ENCODE results near the gene PFN3. TPM values are rescaled to one million over a fixed set of nuclear protein-coding genes. Genes with fewer than 3 reads are reported as not detected.
A peak's percentile ranks its signal among the peaks of the same experiment; 100 is the strongest.

The PFN3 gene
- total RNA-seq, 1 donor from 2014 or later: not detected

DNA sequence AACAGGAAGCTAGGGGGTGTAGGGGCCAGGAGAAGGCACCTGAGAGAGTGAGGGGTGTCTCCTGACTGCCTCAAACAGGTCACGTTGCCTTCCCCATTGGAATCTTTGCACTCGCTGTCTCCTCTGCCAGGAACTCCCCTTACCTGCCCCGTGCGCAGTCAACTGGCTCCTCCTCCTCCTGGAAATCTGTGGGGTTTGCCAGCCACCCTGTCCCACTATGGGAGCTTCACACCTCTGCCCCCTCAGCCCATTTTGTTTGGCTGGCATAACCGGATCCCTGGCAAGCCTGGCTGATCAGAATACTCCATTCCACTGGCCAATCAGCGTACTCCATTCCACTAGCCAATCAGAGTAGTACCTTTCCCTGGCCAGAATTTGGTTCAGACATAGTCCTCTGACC, 26.7 kb downstream of the PFN3 start:
- Mint-ChIP-seq H3K27ac (peak overlapping the region; percentile 22), H3K4me1 (peaks cover 38% of the 10 kb centered on the region)
- intact Hi-C loops (cut with micrococcal nuclease): loop anchor here (10.0 kb wide), 1 partner anchor 259 kb away; no protein-coding TSS in a partner anchor

DNA sequence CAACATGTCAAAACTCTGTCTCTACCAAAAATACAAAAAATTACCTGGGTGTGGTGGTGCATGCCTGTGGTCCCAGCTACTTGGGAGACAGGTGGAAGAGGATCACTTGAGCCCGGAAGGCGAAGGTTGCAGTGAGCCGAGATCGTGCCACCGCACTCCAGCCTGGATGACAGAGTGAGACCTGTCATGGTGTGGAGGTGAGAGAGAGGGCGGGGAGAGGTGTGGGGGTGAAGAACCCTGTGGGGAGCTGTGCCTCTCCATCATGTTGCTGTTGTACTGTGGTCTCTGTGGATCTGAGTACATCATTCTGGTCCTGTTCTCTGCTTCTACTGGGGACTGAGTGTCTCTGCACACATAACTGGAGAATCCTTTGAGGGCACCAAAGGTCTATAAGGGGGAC, 27.6 kb downstream of the PFN3 start:
- H3K9me3 Mint-ChIP-seq: no peaks in the 10 kb centered on the region
- peaks cover 36% of the 10 kb centered on the region for H3K36me3 Mint-ChIP-seq (ENCODE audit: low read depth)
- peaks cover 43% of the 10 kb centered on the region for H3K4me1 Mint-ChIP-seq
- H3K27me3 Mint-ChIP-seq: no peaks in the 10 kb centered on the region
- intact Hi-C loops (cut with micrococcal nuclease): loop anchor here (1.0 to 10.0 kb wide), 2 partner anchors 9 to 258 kb away; no protein-coding TSS in a partner anchor
- peak overlapping the region; percentile 85 for H3K27ac Mint-ChIP-seq
- no peak for DNase-seq
- peak overlapping the region; percentile 43 for H3K4me3 Mint-ChIP-seq

More for the DNA sequence above, 26.7 kb downstream of the PFN3 start:
- Mint-ChIP-seq H3K9me3 (no peaks in the 10 kb centered on the region), H3K4me3 (peak overlapping the region; percentile 38), H3K36me3 (ENCODE audit: low read depth) (peaks cover 27% of the 10 kb centered on the region), H3K27me3 (no peaks in the 10 kb centered on the region)
- no peak for DNase-seq

DNA sequence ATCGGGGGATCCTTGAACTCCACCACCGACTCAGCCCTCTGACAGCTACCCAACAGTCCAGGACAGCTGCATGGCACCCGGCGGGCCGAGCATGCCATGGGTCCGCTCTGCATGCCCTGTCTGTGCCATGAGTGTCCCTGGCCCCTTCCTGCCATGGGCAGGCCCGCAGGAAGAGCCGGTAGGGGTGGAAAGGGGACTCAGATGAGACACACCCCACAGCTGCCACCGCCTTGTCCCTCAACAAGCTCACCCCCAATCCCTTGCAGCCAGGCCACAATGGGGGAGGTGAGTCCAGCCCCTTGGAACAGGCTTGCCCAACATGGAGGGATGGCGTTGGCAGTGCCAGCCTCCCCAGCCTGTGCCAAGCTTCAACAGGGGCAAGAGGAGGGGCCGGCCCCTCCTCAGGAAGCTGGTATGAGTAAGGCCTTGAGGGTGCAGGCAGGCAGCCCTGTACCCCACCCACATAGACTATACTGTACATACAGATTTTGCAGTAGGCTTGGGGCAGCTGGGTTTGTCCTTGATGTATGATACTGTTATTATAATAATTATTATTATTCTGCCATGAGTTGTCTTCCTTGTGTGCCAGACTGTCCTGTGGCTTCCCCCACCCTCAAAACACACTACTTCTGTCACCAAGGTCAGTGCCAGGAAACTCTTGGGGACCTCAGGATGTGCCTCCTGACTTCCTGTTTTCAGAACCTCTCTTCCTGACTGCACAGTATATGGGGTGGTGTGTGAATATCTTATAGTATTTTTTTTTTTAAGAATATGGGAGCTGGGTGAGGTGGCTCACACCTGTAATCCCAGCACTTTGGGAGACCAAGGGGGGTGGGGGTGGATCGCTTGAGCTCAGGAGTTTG, 28.2 kb downstream of the PFN3 start:
- Mint-ChIP-seq H3K27ac (peak overlapping the region; percentile 85), H3K36me3 (ENCODE audit: low read depth) (peaks cover 36% of the 10 kb centered on the region), H3K4me1 (peaks cover 43% of the 10 kb centered on the region), H3K4me3 (peak overlapping the region; percentile 43), H3K27me3 (no peaks in the 10 kb centered on the region), H3K9me3 (no peaks in the 10 kb centered on the region)
- intact Hi-C loops (cut with micrococcal nuclease): loop anchor here (1.0 to 10.0 kb wide), 2 partner anchors 8 to 257 kb away; no protein-coding TSS in a partner anchor
- DNase-seq: peak; percentile 73

DNA sequence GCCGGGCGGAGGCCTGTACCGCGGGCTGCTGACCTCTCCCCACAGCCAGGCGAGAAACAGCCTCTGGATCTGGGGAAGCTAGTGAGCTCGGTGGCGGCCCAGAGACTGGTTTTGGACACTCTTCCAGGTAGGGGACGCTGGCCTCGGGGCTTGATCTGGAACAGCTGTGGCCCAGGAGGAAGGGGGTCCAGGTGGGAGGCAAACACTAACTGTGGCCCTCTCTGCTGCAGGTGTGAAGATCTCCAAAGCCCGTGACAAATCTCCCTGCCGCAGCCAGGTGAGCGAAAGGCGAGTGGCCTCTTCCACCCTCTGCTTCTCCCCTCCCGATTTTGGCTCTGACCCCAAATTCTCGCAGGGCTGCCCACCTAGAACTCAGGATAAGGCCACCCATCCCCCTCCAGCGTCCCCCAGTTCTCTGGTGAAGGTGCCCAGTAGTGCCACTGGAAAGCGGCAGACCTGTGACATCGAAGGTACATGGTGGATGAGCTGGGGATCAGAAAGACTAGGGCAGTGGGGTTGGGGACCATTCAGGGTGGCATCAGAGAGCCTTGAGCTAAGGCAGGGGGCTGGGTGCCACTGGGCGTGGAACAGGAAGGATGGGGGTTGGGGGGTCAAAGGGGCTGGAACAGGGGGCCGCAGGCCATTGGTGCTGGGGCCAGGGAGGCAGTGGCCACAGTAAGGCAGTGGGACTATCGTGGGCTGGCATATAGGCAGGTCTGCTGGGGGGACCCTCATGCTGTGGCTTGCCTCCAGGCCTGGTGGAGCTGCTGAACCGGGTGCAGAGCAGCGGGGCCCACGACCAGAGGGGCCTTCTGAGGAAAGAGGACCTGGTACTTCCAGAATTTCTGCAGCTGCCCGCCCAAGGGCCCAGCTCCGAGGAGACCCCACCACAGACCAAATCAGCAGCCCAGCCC, 29.1 kb downstream of the PFN3 start:
- Mint-ChIP-seq H3K4me1 (peaks cover 43% of the 10 kb centered on the region), H3K36me3 (ENCODE audit: low read depth) (peaks cover 41% of the 10 kb centered on the region), H3K27ac (no peak overlapping the region), H3K4me3 (peak overlapping the region; percentile 43), H3K27me3 (no peaks in the 10 kb centered on the region), H3K9me3 (no peaks in the 10 kb centered on the region)
- no peak for DNase-seq
- intact Hi-C loops (cut with micrococcal nuclease): loop anchor here (1.0 to 10.0 kb wide), 3 partner anchors 7 to 257 kb away; partner anchors contain the start of gene RGS14

DNA sequence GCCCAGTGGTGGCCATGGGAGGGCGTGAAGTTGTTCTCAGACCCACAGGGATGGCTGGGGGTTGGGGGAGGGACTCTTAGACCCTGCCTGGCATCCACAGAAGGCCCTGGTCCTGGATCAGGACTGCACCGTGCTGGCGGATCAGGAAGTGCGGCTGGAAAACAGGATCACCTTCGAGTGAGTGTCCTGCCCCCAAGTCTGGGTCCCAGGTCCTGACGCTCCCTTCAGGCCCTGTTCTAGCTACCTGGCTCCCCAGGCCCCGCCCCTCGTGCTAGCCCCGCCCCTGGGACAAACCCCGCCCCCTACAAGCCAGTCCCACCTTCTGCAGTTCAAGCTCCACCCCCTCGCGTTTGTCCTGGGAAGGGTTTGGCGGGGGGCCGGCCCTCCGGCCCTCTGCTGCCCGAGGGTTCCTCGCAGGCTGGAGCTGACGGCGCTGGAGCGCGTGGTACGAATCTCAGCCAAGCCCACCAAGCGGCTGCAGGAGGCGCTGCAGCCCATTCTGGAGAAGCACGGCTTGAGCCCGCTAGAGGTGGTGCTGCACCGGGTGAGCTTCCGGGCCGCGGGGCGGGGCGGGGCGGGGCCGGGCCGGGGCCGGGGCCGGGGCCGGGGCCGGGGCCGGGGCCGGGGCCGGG, 29.9 kb downstream of the PFN3 start:
- DNase-seq: peak; percentile 88
- no peaks in the 10 kb centered on the region for H3K27me3 Mint-ChIP-seq
- H3K27ac Mint-ChIP-seq: no peak overlapping the region
- intact Hi-C loops (cut with micrococcal nuclease): loop anchor here (2.0 to 10.0 kb wide), 2 partner anchors 14 to 256 kb away; partner anchors contain the start of gene RGS14
- H3K4me3 Mint-ChIP-seq: peak overlapping the region; percentile 76
- H3K4me1 Mint-ChIP-seq: peaks cover 46% of the 10 kb centered on the region
- H3K36me3 Mint-ChIP-seq (ENCODE audit: low read depth): peaks cover 44% of the 10 kb centered on the region
- H3K9me3 Mint-ChIP-seq: no peaks in the 10 kb centered on the region

DNA sequence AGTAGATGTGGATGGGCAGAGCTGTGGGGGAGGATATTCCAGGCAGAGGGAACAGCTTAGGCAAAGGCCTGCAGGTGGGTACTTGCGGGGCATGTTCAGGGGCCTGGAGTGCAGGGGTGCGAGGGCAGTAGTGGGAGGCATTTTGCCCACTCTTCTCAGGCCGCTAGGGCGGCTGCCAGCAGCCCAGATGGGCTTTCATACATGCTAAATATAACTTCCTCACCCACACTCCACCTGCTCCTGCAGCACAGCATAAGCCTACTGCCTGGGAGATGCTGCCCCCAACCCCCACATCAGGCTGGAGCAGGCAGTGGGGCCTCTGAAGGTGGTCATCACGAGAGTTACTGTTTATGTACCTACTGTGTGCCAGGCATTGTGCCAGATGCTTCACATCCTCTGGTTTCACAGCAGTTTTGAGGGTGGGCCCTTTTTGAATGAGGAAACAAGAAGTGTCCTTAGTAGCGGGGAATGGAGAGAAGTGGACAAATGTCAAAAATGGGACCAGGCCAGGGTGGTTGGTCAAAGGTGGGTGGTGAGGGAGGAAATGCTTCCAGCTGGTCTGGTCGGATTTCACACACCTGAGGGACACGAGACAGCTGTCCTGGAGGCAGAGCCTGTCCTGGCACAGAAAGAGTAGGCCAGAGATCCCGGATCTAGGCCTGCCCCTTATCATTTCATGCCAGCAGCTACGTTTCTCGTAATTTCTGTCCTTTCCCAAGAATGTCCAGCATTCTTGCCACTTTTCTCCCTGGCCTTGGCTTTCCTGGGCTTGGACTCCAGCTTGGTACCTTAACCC, 30.6 kb downstream of the PFN3 start:
- DNase-seq: no peak
- Mint-ChIP-seq H3K27ac (no peak overlapping the region), H3K4me1 (peaks cover 48% of the 10 kb centered on the region), H3K4me3 (no peak overlapping the region), H3K36me3 (ENCODE audit: low read depth) (peaks cover 44% of the 10 kb centered on the region), H3K9me3 (no peaks in the 10 kb centered on the region), H3K27me3 (no peaks in the 10 kb centered on the region)
- intact Hi-C loops (cut with micrococcal nuclease): loop anchor here (2.0 to 10.0 kb wide), 2 partner anchors 13 to 255 kb away; partner anchors contain the start of gene RGS14

DNA sequence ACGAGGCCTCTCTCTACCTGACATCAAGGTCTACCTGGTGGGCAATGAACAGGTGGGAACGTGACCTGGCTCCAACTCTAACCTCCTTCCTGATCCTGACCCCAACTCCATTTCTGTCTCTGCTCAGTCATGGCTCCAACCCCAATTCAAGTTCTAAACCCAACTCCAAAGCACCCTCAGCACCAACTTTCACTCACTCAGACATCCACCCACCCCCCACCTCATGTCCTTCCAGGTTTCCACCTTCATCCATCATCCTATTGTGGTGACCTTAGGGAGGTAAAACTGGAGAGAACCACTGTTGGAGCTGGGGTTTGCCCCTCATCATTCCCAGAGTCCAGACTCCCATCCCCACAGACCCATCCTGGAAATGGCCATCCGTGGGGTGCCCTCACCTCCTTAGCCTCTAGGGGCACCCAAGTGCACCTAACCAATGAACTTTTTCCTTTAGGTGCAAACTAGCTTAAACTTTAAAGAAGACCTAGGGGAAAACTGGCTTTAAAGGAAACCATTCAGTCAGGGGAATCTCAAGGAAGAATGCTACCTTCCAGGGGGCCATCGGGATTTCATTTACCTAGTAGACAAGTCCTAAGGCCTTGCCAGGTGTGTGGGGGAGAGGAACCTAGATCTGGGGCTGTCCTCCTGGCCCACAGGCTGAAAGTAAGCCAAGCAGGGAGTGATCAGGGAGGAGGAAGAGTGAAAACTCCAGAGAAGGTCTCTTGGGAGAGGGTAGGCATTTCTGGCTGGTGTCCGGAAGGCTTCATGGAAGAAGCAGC, 31.4 kb downstream of the PFN3 start:
- peak overlapping the region; percentile 43 for H3K4me3 Mint-ChIP-seq
- H3K4me1 Mint-ChIP-seq: peaks cover 52% of the 10 kb centered on the region
- peaks cover 42% of the 10 kb centered on the region for H3K36me3 Mint-ChIP-seq (ENCODE audit: low read depth)
- peak; percentile 81 for DNase-seq
- H3K9me3 Mint-ChIP-seq: no peaks in the 10 kb centered on the region
- peak overlapping the region; percentile 22 for H3K27ac Mint-ChIP-seq
- H3K27me3 Mint-ChIP-seq: no peaks in the 10 kb centered on the region
- intact Hi-C loops (cut with micrococcal nuclease): no loop called here

DNA sequence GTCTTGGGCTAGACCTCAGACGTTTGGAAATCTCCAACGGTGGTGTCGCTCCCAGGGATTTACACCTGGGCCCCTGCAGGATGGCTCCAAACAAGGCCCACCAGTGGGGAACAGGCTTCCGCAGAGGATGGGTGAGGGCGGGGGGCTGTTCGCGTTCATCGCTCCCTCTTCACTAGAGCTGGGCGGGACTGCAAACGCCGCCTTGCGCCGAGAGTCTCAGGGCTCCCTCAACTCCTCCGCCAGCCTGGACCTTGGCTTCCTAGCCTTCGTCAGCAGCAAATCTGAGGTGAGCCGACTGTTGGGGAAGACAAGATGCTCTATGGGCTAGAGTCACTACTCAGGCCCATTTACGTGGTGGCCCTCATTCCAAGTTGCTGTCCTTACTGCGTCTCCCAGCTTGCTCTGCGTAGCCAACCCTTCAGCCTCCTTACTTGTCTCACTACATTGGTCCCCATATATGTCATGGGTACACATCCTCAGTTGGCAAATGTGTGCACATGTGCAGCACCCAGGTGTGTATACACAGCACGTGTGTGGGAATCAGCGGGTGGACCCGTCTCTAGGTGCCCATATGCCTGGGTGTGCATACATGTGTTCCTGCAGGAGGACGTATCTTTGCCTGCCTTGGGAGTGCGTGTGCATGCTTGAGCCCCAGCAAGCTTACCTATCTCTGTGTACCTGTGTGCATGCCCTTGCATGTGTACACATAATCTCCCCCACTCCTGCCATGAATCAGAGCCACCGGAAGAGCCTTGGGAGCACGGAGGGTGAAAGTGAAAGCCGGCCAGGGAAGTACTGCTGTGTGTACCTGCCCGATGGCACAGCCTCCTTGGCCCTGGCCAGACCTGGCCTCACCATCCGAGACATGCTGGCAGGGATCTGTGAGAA, 32.2 kb downstream of the PFN3 start:
- Mint-ChIP-seq H3K4me1 (peaks cover 53% of the 10 kb centered on the region), H3K27me3 (no peaks in the 10 kb centered on the region), H3K27ac (peak overlapping the region; percentile 61), H3K36me3 (ENCODE audit: low read depth) (peaks cover 42% of the 10 kb centered on the region), H3K9me3 (no peaks in the 10 kb centered on the region), H3K4me3 (no peak overlapping the region)
- intact Hi-C loops (cut with micrococcal nuclease): no loop called here
- DNase-seq: no peak

DNA sequence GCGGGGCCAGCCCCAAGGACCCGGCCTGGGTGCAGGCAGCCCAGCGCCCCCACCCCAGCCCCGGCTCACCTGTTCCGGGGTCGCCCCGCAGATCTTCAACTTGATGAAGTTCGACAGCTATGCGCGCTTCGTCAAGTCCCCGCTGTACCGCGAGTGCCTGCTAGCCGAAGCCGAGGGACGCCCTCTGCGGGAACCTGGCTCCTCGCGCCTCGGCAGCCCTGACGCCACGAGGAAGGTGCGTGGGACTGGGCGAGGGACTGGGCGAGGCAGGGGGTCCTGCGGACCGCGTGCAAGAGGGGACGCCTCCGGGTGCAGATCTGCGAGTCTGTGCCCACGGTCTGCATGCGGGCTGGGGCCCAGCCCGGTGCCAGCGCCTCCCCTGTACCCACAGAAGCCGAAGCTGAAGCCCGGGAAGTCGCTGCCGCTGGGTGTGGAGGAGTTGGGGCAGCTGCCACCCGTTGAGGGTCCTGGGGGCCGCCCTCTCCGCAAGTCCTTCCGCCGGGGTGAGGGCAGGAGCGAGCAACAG, 33.1 kb downstream of the PFN3 start:
- Mint-ChIP-seq H3K27me3 (no peaks in the 10 kb centered on the region), H3K4me1 (peaks cover 51% of the 10 kb centered on the region), H3K9me3 (no peaks in the 10 kb centered on the region), H3K4me3 (no peak overlapping the region), H3K27ac (no peak overlapping the region), H3K36me3 (ENCODE audit: low read depth) (peaks cover 38% of the 10 kb centered on the region)
- no peak for DNase-seq
- intact Hi-C loops (cut with micrococcal nuclease): no loop called here

DNA sequence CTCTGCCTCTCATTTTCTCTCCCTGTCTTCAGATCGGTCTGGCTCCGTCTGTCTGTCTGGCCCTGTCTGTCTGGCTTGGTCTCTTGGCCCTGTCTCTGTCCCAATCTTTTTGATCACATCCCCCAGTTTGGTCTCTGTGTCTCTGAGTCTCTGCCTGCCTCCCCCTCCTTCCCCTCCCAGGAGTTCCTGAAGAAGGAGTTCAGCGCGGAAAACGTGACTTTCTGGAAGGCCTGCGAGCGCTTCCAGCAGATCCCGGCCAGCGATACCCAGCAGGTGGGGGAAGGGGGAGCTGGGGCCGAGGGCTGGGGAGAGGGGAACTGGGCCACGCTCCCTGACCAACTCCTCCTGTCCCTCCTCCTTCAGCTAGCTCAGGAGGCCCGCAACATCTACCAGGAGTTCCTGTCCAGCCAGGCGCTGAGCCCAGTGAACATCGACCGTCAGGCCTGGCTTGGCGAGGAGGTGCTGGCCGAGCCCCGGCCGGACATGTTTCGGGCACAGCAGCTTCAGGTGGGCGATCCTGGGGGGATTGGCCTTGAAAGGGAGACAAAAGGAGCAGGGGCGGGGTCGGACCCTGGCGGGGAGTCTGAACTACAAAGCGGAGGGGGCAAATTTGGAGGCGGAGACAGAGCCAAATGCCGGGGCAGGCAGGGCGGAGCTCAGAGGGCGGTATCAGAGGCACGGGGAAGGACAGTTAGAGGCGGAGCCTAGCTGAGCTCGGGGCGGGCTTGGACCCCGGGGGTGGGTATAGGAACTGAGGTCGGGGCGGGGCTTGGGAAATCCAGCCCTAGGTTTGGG, 33.7 kb downstream of the PFN3 start:
- Mint-ChIP-seq H3K4me1 (peaks cover 52% of the 10 kb centered on the region), H3K4me3 (no peak overlapping the region), H3K27ac (no peak overlapping the region)

More for the DNA sequence above, 33.7 kb downstream of the PFN3 start:
- Mint-ChIP-seq H3K27me3 (no peaks in the 10 kb centered on the region), H3K36me3 (ENCODE audit: low read depth) (peaks cover 36% of the 10 kb centered on the region), H3K9me3 (no peaks in the 10 kb centered on the region)
- DNase-seq: no peak
- intact Hi-C loops (cut with micrococcal nuclease): no loop called here
